Measurements from ENCODE around the gene MTFR2. TPM values are rescaled to one million over a fixed set of nuclear protein-coding genes. Genes with fewer than 3 reads are reported as not detected.

Gene MTFR2
- total and polyA plus RNA-seq, 2 of the 13 experiments (the other 11 are each of a cell fraction or from before 2014, with no cell fraction given), result 6.7 to 10.7 TPM

- no peak overlapping the region for H3K4me3 ChIP-seq (replicated peaks in 1 of 3; ENCODE audit: insufficient read depth in 1 of 3, low read depth in 2 of 3, low read length in 3 of 3)
- no peak for FAIRE-seq
- intact Hi-C loops (cut with micrococcal nuclease; ENCODE audit: unreplicated experiment), result loop anchor here (1.0 to 5.0 kb wide), 2 partner anchors 8 to 37 kb away; no protein-coding TSS in a partner anchor
Measured at GRCh38 chr6:136280032-136280609, 30.0 kb upstream of the MTFR2 start.

More at GRCh38 chr6:136280032-136280609, 30.0 kb upstream of the MTFR2 start:
- Histone ChIP-seq H3K9ac (ENCODE audit: insufficient read depth, low read depth, low read length) (no peak overlapping the region), H3K4me1 (ENCODE audit: insufficient read depth, low read length) (peaks cover 38% of the 10 kb centered on the region), H3K27me3 (ENCODE audit: control insufficient read depth in 1 of 2, insufficient read depth in 2 of 2, low read length in 2 of 2) (no peaks in the 10 kb centered on the region), H3K9me3 (ENCODE audit: low read length) (no peaks in the 10 kb centered on the region), H3K79me2 (ENCODE audit: insufficient read depth, low read length) (peaks cover 81% of the 10 kb centered on the region), H3K4me2 (ENCODE audit: low read depth, low read length) (no peak overlapping the region), H4K20me1 (ENCODE audit: insufficient read depth, low read length) (peaks cover 73% of the 10 kb centered on the region), H3K27ac (ENCODE audit: extremely low read length, insufficient read depth, low read length) (no peak overlapping the region), H2AFZ (ENCODE audit: low read length) (no peak overlapping the region), H3K36me3 (replicated peaks in 1 of 2; ENCODE audit: control insufficient read depth in 1 of 2, insufficient read depth in 2 of 2, low read length in 2 of 2) (peaks cover 7 to 67% of the 10 kb centered on the region in 2 experiments)
- peak; percentile 28; the same call in 2 of the 3 replicates for ATAC-seq
- CTCF ChIA-PET (ENCODE audit: low intra/inter-chr PET ratio, low total read pairs), result no interaction called here
- in situ Hi-C loops (cut with HindIII; ENCODE audit: extremely low pct_ligation_motif_present, low pct_unique_long_range_greater_than_20kb), result no loop called here
- POLR2A ChIA-PET, result interaction anchor here (0.7 kb wide), 1 partner anchor 9 kb away, joined by 4 read pairs; the partner anchor contains the start of gene BCLAF1
- BruUV-seq (replicated peaks), result no TSS peak
- no peak for DNase-seq (ENCODE audit: low spot score)
- no peak for TF ChIP-seq HBP1 (CRISPR knock-in tag; IDR thresholded peaks at IDR 0.05; ENCODE audit: low read depth)
- TF ChIP-seq ZNF841 (CRISPR knock-in tag; IDR thresholded peaks at IDR 0.05; ENCODE audit: borderline replicate concordance), result no peak
- TF ChIP-seq HNF4A (CRISPR knock-in tag; IDR thresholded peaks at IDR 0.05), result no peak
- TF ChIP-seq ZFP62 (CRISPR knock-in tag; IDR thresholded peaks at IDR 0.05), result no peak
- TF ChIP-seq AGO2 (optimal IDR thresholded peaks at IDR 0.05; ENCODE audit: low read depth, low read length), result peak; percentile 7
- no peak for TF ChIP-seq KMT2B (CRISPR knock-in tag; IDR thresholded peaks at IDR 0.05)
- TF ChIP-seq RBM22 (optimal IDR thresholded peaks at IDR 0.05; ENCODE audit: low read length), result peak; percentile 72
- TF ChIP-seq SNRNP70 (IDR thresholded peaks at IDR 0.05; ENCODE audit: low read depth, low read length), result no peak
- no peak for TF ChIP-seq IRF1 (CRISPR knock-in tag; IDR thresholded peaks at IDR 0.05; ENCODE audit: low read depth)
- no peak for TF ChIP-seq SP140L (CRISPR knock-in tag; IDR thresholded peaks at IDR 0.05; ENCODE audit: borderline replicate concordance)
- WGBS (ENCODE audit: low lambda C conversion rate), result 98% methylated on average over 3 of the region's 3 CpGs

Measured in HepG2 (cell line).